HEK293 (cell line): ENCODE measurements around the gene GMDS.
A peak's percentile ranks its signal among the peaks of the same experiment; 100 is the strongest.

Source experiments
- AEBP2 ChIP-seq: fragments of 450-650 bp; formaldehyde crosslinking; IDR thresholded peaks from 2 replicates; pipeline ENCODE4 v1.5.1; 2016; ENCODE audit warnings: missing biosample characterization, missing genetic modification characterization, borderline replicate concordance
- ATF2 ChIP-seq: fragments of 450-650 bp; formaldehyde crosslinking; IDR thresholded peaks from 2 replicates; pipeline ENCODE4 v1.5.1; 2016; ENCODE audit warnings: missing biosample characterization, missing genetic modification characterization, low read depth
- GLIS2 ChIP-seq: fragments of 450-650 bp; formaldehyde crosslinking; IDR thresholded peaks from 2 replicates; pipeline ENCODE4 v1.5.1; 2016; ENCODE audit warnings: missing biosample characterization, missing genetic modification characterization
- HOXA7 ChIP-seq: sonication (generic); formaldehyde crosslinking; IDR thresholded peaks from 2 replicates; pipeline ENCODE4 v1.8.1; 2022; ENCODE audit warnings: missing genetic modification reagents, borderline replicate concordance
- MEIS1 ChIP-seq: sonication (generic); formaldehyde crosslinking; IDR thresholded peaks from 2 replicates; pipeline ENCODE4 v1.8.1; 2022; ENCODE audit warnings: missing genetic modification reagents, mild to moderate bottlenecking, borderline replicate concordance
- MYNN ChIP-seq: fragments of 450-650 bp; formaldehyde crosslinking; IDR thresholded peaks from 2 replicates; pipeline ENCODE4 v1.5.1; 2016; ENCODE audit warnings: missing biosample characterization, missing genetic modification characterization, borderline replicate concordance
- PRDM2 ChIP-seq: fragments of 450-650 bp; formaldehyde crosslinking; IDR thresholded peaks from 2 replicates; pipeline ENCODE4 v1.5.1; 2016; ENCODE audit warnings: missing biosample characterization, missing genetic modification characterization, borderline replicate concordance
- SCRT1 ChIP-seq: fragments of 450-650 bp; formaldehyde crosslinking; IDR thresholded peaks from 2 replicates; pipeline ENCODE4 v1.5.1; 2016; ENCODE audit warnings: missing biosample characterization, missing genetic modification characterization, borderline replicate concordance
- TCF7L2 ChIP-seq: IDR thresholded peaks from 2 replicates; pipeline ENCODE4 v1.6.1; 2011; ENCODE audit warnings: low read depth, mild to moderate bottlenecking, inconsistent platforms, low read length, moderate library complexity, borderline replicate concordance
- ZBTB1 ChIP-seq: fragments of 450-650 bp; formaldehyde crosslinking; IDR thresholded peaks from 2 replicates; pipeline ENCODE4 v1.5.1; 2016; ENCODE audit warnings: missing biosample characterization, missing genetic modification characterization
- ZBTB6 ChIP-seq: fragments of 450-650 bp; formaldehyde crosslinking; IDR thresholded peaks from 2 replicates; pipeline ENCODE4 v1.5.1; 2017; ENCODE audit warnings: missing biosample characterization, missing genetic modification characterization
- ZNF169 ChIP-seq: fragments of 450-650 bp; formaldehyde crosslinking; IDR thresholded peaks from 2 replicates; pipeline ENCODE4 v1.5.1; 2016; ENCODE audit warnings: missing biosample characterization, missing genetic modification characterization
- ZNF274 ChIP-seq, 2 experiments: fragments of 200-500 bp in 1 of 2; fragments of 450-650 bp in 1 of 2; sonication (Bioruptor generic) in 1 of 2; formaldehyde crosslinking in 1 of 2; IDR thresholded peaks; 2 replicates each; pipeline versions ENCODE4 v1.5.1 to v1.6.1; 2014 to 2016; ENCODE audit warnings: borderline replicate concordance in 1 of 2, inconsistent platforms in 1 of 2, low read length in 1 of 2, missing biosample characterization in 1 of 2, missing genetic modification characterization in 1 of 2
- ZNF324 ChIP-seq: fragments of 450-650 bp; formaldehyde crosslinking; IDR thresholded peaks from 2 replicates; pipeline ENCODE4 v1.5.1; 2016; ENCODE audit warnings: missing biosample characterization, missing genetic modification characterization
- ZNF398 ChIP-seq: fragments of 450-650 bp; formaldehyde crosslinking; IDR thresholded peaks from 2 replicates; pipeline ENCODE4 v1.5.1; 2017; ENCODE audit warnings: missing biosample characterization, missing genetic modification characterization
- ZNF513 ChIP-seq: fragments of 450-650 bp; IDR thresholded peaks from 2 replicates; pipeline ENCODE4 v1.5.1; 2018; ENCODE audit warnings: missing biosample characterization, missing genetic modification characterization
- ZNF521 ChIP-seq: fragments of 450-650 bp; formaldehyde crosslinking; IDR thresholded peaks from 2 replicates; pipeline ENCODE4 v1.5.1; 2017; ENCODE audit warnings: missing biosample characterization, mild to moderate bottlenecking, missing genetic modification characterization
- ZNF548 ChIP-seq: fragments of 450-650 bp; formaldehyde crosslinking; IDR thresholded peaks from 2 replicates; pipeline ENCODE4 v1.5.1; 2016; ENCODE audit warnings: missing biosample characterization, missing genetic modification characterization
- ZNF623 ChIP-seq: fragments of 450-650 bp; formaldehyde crosslinking; IDR thresholded peaks from 2 replicates; pipeline ENCODE4 v1.5.1; 2016; ENCODE audit warnings: missing biosample characterization, missing genetic modification characterization
- ZNF645 ChIP-seq: fragments of 450-650 bp; formaldehyde crosslinking; IDR thresholded peaks from 2 replicates; pipeline ENCODE4; 2016; ENCODE audit warnings: missing biosample characterization, missing genetic modification characterization
- ZNF654 ChIP-seq: fragments of 450-650 bp; formaldehyde crosslinking; IDR thresholded peaks from 2 replicates; pipeline ENCODE4 v1.5.1; 2016; ENCODE audit warnings: low read depth, missing biosample characterization, missing genetic modification characterization
- ZNF658 ChIP-seq: fragments of 450-650 bp; formaldehyde crosslinking; IDR thresholded peaks from 2 replicates; pipeline ENCODE4; 2016; ENCODE audit warnings: missing biosample characterization, missing genetic modification characterization
- ZNF785 ChIP-seq: fragments of 450-650 bp; formaldehyde crosslinking; IDR thresholded peaks from 2 replicates; pipeline ENCODE4 v1.5.1; 2016; ENCODE audit warnings: missing biosample characterization, missing genetic modification characterization
- ZXDB ChIP-seq: fragments of 450-650 bp; formaldehyde crosslinking; IDR thresholded peaks from 2 replicates; pipeline ENCODE4 v1.5.1; 2016; ENCODE audit warnings: missing biosample characterization, missing genetic modification characterization

GMDS gene

GRCh38 chr6:2028457-2029038, 216.9 kb downstream of the GMDS start (continued):
- TF ChIP-seq PRDM2 (tag by site-specific recombination) (no peak), ZBTB1 (peak; percentile 89), HOXA7 (CRISPR knock-in tag) (no peak), ATF2 (tag by site-specific recombination) (peak; percentile 85), ZBTB6 (0 out of 2 replicates have a peak, but pooled peaks have one; percentile 13), GLIS2 (no peak), ZNF513 (tag by site-specific recombination) (peak; percentile 69; the same call in 1 of the 2 replicates), TCF7L2 (peak; percentile 82), ZNF169 (tag by site-specific recombination) (no peak), ZNF548 (tag by site-specific recombination) (no peak), ZXDB (peak; percentile 97), ZNF645 (tag by site-specific recombination) (peak; percentile 97), ZNF274 (IDR thresholded peaks at IDR 0.05; ENCODE audit: low read length) (no peak), ZNF274 (tag by site-specific recombination; IDR thresholded peaks at IDR 0.05; ENCODE audit: borderline replicate concordance) (no peak), AEBP2 (tag by site-specific recombination) (peak; percentile 91), ZNF398 (peak; percentile 79), ZNF521 (no peak), ZNF623 (tag by site-specific recombination) (peak; percentile 56), ZNF658 (tag by site-specific recombination) (no peak), MEIS1 (CRISPR knock-in tag) (peak; percentile 77; the same call in 1 of the 2 replicates), ZNF324 (peak; percentile 89), ZNF654 (tag by site-specific recombination) (peak; percentile 49), MYNN (tag by site-specific recombination) (no peak), SCRT1 (tag by site-specific recombination) (peak; percentile 87), ZNF785 (tag by site-specific recombination) (no peak)
